Mesendoderm (in vitro differentiated cells): ENCODE data around the gene MYCBP.

Source experiments
- DNase-seq: peaks from one replicate; pipeline ENCODE4 v3.0.0; 2013
- H2AK5ac ChIP-seq: 2 replicates; pipeline ENCODE4 v1.6.1; 2013; ENCODE audit warnings: low read length, inconsistent platforms
- H2BK120ac ChIP-seq: 2 replicates; pipeline ENCODE4 v1.6.1; 2013; ENCODE audit warnings: low read depth, mild to moderate bottlenecking, low read length, moderate library complexity, mixed read lengths
- H2BK15ac ChIP-seq: replicated peaks from 2 replicates; pipeline ENCODE4 v1.6.1; 2013; ENCODE audit warnings: low read depth, mild to moderate bottlenecking, moderate library complexity
- H2BK5ac ChIP-seq: 2 replicates; pipeline ENCODE4 v1.6.1; 2013; ENCODE audit warnings: low read length, inconsistent platforms
- H3K18ac ChIP-seq: 2 replicates; pipeline ENCODE4 v1.6.1; 2013; ENCODE audit warnings: mild to moderate bottlenecking, low read length, mixed read lengths
- H3K23ac ChIP-seq: one replicate; pipeline ENCODE4 v1.6.1; 2013; ENCODE audit warnings: low read length
- H3K27ac ChIP-seq: 2 replicates; pipeline ENCODE4 v1.5.1; 2013; ENCODE audit warnings: low read depth, mild to moderate bottlenecking, inconsistent platforms, low read length, moderate library complexity
- H3K27me3 ChIP-seq: 2 replicates; pipeline ENCODE4 v1.6.1; 2013; ENCODE audit warnings: low read length, control low read depth, mild to moderate bottlenecking, inconsistent platforms; ENCODE audit not compliant: insufficient read depth, poor library complexity
- H3K36me3 ChIP-seq: 2 replicates; pipeline ENCODE4 v1.6.1; 2013; ENCODE audit warnings: low read length, inconsistent platforms; ENCODE audit not compliant: control insufficient read depth, insufficient read depth
- H3K4ac ChIP-seq: one replicate; pipeline ENCODE4 v1.6.1; 2013; ENCODE audit warnings: low read depth, mild to moderate bottlenecking, low read length, moderate library complexity
- H3K4me1 ChIP-seq: 2 replicates; pipeline ENCODE4 v1.6.1; 2013; ENCODE audit warnings: low read depth, low read length, inconsistent platforms; ENCODE audit not compliant: control insufficient read depth
- H3K4me2 ChIP-seq: 2 replicates; pipeline ENCODE4 v1.6.1; 2013; ENCODE audit warnings: low read length
- H3K4me3 ChIP-seq: 2 replicates; pipeline ENCODE4 v1.5.1; 2013; ENCODE audit warnings: mild to moderate bottlenecking, low read length
- H3K56ac ChIP-seq: one replicate; pipeline ENCODE4 v1.6.1; 2013; ENCODE audit warnings: low read length
- H3K79me1 ChIP-seq: 2 replicates; pipeline ENCODE4 v1.6.1; 2013; ENCODE audit warnings: low read length, inconsistent platforms
- H3K79me2 ChIP-seq: 2 replicates; pipeline ENCODE4 v1.6.1; 2013; ENCODE audit warnings: mild to moderate bottlenecking, low read length; ENCODE audit not compliant: control insufficient read depth, insufficient read depth
- H3K9ac ChIP-seq: 2 replicates; pipeline ENCODE4 v1.6.1; 2013; ENCODE audit warnings: low read length, inconsistent platforms
- H4K5ac ChIP-seq: one replicate; pipeline ENCODE4 v1.6.1; 2013; ENCODE audit warnings: low read length
- H4K8ac ChIP-seq: one replicate; pipeline ENCODE4 v1.6.1; 2013; ENCODE audit warnings: low read depth, mild to moderate bottlenecking, control low read depth, low read length, moderate library complexity
- WGBS: extraction: QIAGEN DNeasy Blood & Tissue Kit; methylation state at CpG from one replicate; pipeline ENCODE4 v1.1.7; 2013; ENCODE audit warnings: low lambda C conversion rate, missing lambda C conversion rate; ENCODE audit not compliant: insufficient coverage; ENCODE audit errors: extremely low coverage; 5-methylcytosine and 5-hydroxymethylcytosine counted together

The MYCBP gene

DNA sequence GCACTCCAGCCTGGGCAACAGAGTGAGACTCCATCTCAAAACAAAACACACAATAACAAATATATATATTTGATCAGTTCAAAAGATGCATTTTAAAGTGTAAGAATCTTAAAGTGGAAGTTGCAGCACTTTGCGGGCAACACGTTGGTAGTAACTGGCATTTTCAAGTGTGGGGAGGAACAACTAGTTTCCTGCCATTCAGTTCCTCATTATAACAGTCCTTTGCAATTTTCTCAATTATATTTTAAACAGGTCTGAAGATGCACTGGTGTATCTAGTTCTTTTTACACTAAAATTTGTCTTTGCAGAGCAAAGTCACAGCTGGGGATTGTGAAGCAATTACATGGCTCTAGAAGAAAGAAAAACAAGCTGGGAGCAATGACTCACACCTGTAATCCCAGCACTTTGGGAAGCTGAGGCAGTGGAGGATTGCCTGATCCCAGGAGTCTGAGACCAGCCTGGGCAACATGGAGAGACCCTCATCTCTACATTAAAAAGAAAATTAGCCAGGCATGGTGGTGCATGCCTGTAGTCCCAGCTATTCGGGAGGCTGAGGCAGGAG is 38.8 kb downstream of the MYCBP start:
- WGBS, result no CpG with 5 or more reads among the region's 3 CpGs
- H3K4ac ChIP-seq, result no peak overlapping the region
- DNase-seq, result no peak

DNA sequence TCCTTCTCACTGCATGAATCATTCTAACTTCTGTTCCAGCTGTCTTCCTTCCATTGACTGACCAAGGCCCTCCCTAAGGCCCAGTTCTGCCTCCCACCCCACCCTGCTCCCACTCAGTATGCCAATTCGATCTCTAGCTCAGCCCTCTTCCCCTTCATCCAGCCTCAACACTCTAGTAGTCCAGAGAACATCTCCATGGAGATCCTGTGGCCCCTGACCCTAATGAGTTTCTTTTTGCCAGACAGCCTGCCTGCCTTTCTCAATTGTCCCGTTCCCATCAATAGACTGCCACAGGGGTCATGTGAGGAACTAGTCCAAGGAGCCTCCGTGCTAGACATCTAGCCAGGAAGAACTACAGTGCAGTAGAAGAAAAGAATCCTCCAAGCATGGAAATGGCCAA is 40.0 kb downstream of the MYCBP start:
- Histone ChIP-seq H3K79me2 (no peaks in the 10 kb centered on the region), H3K4me2 (no peak overlapping the region), H3K9ac (no peak overlapping the region), H3K36me3 (no peaks in the 10 kb centered on the region), H3K23ac (no peak overlapping the region), H2AK5ac (no peak overlapping the region), H3K4ac (no peak overlapping the region), H3K56ac (no peak overlapping the region), H3K27me3 (no peaks in the 10 kb centered on the region), H3K4me3 (no peak overlapping the region), H2BK5ac (no peak overlapping the region), H2BK15ac (no peak overlapping the region), H4K8ac (no peak overlapping the region), H2BK120ac (no peak overlapping the region), H3K27ac (no peak overlapping the region), H4K5ac (no peak overlapping the region), H3K18ac (no peak overlapping the region), H3K79me1 (no peaks in the 10 kb centered on the region), H3K4me1 (no peaks in the 10 kb centered on the region)
- no peak for DNase-seq
- WGBS, result no CpG with 5 or more reads among the region's 3 CpGs

More for the DNA sequence above, 38.8 kb downstream of the MYCBP start:
- no peak overlapping the region for H2BK120ac ChIP-seq
- no peak overlapping the region for H2BK15ac ChIP-seq
- H3K23ac ChIP-seq, result no peak overlapping the region
- H2BK5ac ChIP-seq, result no peak overlapping the region
- H4K5ac ChIP-seq, result no peak overlapping the region
- no peak overlapping the region for H3K4me3 ChIP-seq
- H3K9ac ChIP-seq, result no peak overlapping the region
- no peak overlapping the region for H4K8ac ChIP-seq
- H3K36me3 ChIP-seq, result peaks cover 3% of the 10 kb centered on the region
- no peaks in the 10 kb centered on the region for H3K27me3 ChIP-seq
- H3K27ac ChIP-seq, result no peak overlapping the region
- H3K4me1 ChIP-seq, result no peaks in the 10 kb centered on the region
- no peak overlapping the region for H3K18ac ChIP-seq
- H3K56ac ChIP-seq, result no peak overlapping the region
- H3K79me1 ChIP-seq, result no peaks in the 10 kb centered on the region
- H3K79me2 ChIP-seq, result no peaks in the 10 kb centered on the region
- no peak overlapping the region for H3K4me2 ChIP-seq
- no peak overlapping the region for H2AK5ac ChIP-seq

DNA sequence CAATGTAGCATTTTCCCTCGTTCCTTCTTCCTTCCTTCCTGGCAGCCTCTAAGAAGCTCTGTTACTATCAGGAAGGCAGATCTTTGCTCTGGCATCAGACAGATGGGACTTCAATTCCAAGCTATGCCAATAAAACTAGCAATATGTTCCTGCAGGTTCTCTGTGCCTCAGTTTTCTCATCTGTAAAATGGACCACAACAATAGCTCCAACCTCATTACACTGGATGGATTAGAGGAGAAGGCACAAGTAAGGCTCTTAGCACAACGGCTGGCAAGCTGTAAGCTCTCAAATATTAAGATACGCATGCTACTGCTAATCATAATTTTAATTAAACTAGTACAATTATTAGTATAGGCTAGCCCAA is 40.8 kb downstream of the MYCBP start:
- H3K36me3 ChIP-seq, result no peaks in the 10 kb centered on the region
- H3K4me1 ChIP-seq, result no peaks in the 10 kb centered on the region
- H2BK120ac ChIP-seq, result no peak overlapping the region
- no peak overlapping the region for H4K5ac ChIP-seq
- H3K79me1 ChIP-seq, result no peaks in the 10 kb centered on the region
- H3K4me3 ChIP-seq, result no peak overlapping the region
- no peak overlapping the region for H3K23ac ChIP-seq
- H3K9ac ChIP-seq, result no peak overlapping the region
- H3K4me2 ChIP-seq, result no peak overlapping the region
- H3K79me2 ChIP-seq, result no peaks in the 10 kb centered on the region
- H3K27me3 ChIP-seq, result no peaks in the 10 kb centered on the region
- DNase-seq, result no peak
- no peak overlapping the region for H3K18ac ChIP-seq
- no CpG with 5 or more reads among the region's 3 CpGs for WGBS
- H2BK5ac ChIP-seq, result no peak overlapping the region
- no peak overlapping the region for H3K56ac ChIP-seq
- H2AK5ac ChIP-seq, result no peak overlapping the region
- H4K8ac ChIP-seq, result no peak overlapping the region
- no peak overlapping the region for H3K27ac ChIP-seq
- H3K4ac ChIP-seq, result no peak overlapping the region
- H2BK15ac ChIP-seq, result no peak overlapping the region

DNA sequence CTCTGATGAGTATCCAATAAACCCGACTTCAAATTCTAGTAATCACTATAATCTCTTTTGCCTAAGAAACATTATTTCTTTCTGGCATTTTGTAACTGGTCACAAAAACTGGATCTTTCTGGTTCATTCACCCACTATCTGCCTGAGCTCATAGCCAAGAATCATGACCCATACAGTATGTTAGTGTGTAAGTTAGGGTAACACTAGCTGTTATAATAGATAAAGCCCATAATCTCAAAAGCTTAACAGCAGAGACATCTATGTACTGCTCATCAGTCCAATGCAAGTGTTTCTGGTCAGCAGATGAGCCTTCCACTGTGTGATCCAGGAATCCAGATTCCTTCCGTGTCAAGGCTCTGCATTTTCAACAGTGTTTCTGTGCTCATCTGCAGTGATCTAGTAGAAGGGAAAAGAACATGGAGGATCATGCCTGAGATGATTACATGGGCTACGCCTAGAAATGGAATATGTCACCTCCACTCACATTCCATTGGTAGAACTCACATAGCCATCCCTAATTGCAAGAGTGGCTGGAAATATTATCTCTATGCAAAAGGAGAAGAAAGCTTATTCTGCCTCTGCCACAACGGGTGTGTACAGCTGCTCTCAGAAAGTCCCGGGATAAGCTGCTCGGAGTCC is 41.3 kb downstream of the MYCBP start:
- no peak overlapping the region for H2BK120ac ChIP-seq
- H3K4me3 ChIP-seq, result no peak overlapping the region
- H3K4ac ChIP-seq, result no peak overlapping the region
- no peak overlapping the region for H3K23ac ChIP-seq
- H2AK5ac ChIP-seq, result no peak overlapping the region
- no peak for DNase-seq
- H3K27me3 ChIP-seq, result no peaks in the 10 kb centered on the region
- no peak overlapping the region for H3K27ac ChIP-seq
- H3K18ac ChIP-seq, result no peak overlapping the region
- H4K8ac ChIP-seq, result no peak overlapping the region
- WGBS, result no CpG with 5 or more reads among the region's 6 CpGs
- H3K4me1 ChIP-seq, result no peaks in the 10 kb centered on the region
- no peak overlapping the region for H3K9ac ChIP-seq
- no peak overlapping the region for H2BK15ac ChIP-seq
- H2BK5ac ChIP-seq, result no peak overlapping the region
- no peaks in the 10 kb centered on the region for H3K79me2 ChIP-seq
- H3K36me3 ChIP-seq, result no peaks in the 10 kb centered on the region
- H3K79me1 ChIP-seq, result no peaks in the 10 kb centered on the region
- no peak overlapping the region for H3K4me2 ChIP-seq
- H3K56ac ChIP-seq, result no peak overlapping the region
- no peak overlapping the region for H4K5ac ChIP-seq

DNA sequence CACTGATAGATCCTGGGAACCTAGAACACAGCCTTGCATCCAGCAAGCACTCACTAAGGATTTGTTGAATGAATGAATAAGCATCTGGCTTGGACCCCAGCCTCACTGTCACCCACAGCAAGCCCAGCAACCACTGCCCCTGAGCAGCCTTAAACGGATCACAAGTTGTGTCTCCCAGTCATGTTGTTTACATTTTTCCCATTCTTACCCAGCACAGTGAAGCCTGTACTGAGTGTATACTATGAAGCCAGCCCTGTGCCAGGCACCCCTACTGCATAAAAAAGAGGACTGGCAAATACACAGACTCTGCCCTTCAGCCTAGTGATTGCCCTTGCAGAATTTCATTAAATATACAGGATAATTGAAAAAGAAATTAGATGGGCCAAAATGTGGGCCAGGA is 43.8 kb downstream of the MYCBP start:
- Histone ChIP-seq H3K4me2 (no peak overlapping the region), H3K4me1 (no peaks in the 10 kb centered on the region), H3K23ac (no peak overlapping the region), H3K79me2 (no peaks in the 10 kb centered on the region), H4K5ac (no peak overlapping the region), H2BK5ac (no peak overlapping the region), H3K27ac (no peak overlapping the region), H3K9ac (no peak overlapping the region), H3K56ac (no peak overlapping the region), H3K36me3 (no peaks in the 10 kb centered on the region), H2AK5ac (no peak overlapping the region), H3K27me3 (no peaks in the 10 kb centered on the region), H2BK15ac (no peak overlapping the region), H3K4me3 (no peak overlapping the region), H4K8ac (no peak overlapping the region), H3K79me1 (no peaks in the 10 kb centered on the region), H2BK120ac (no peak overlapping the region), H3K18ac (no peak overlapping the region), H3K4ac (no peak overlapping the region)
- no peak for DNase-seq
- no CpG with 5 or more reads among the region's 1 CpG for WGBS

DNA sequence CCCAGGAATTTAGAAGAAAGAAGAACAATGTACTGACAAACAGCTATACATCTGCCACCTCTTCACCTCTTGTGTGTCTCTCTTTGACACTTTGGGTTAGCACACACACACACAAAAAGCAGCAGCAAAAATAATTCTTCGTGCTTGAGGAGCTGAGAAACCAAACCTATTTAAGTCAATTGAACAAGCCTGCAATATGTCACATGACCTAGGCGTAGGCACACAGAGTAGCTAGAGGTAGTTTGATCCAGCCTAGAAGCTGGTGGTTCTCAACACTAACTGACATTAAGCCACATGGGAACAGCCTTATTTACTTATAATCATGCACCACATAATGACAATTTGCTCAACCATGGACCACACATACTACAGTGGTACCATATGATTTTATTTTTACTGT is 45.8 kb downstream of the MYCBP start:
- Histone ChIP-seq H3K4me3 (no peak overlapping the region), H2AK5ac (no peak overlapping the region), H4K5ac (no peak overlapping the region), H3K23ac (no peak overlapping the region), H4K8ac (no peak overlapping the region), H2BK15ac (no peak overlapping the region), H3K4me2 (no peak overlapping the region), H3K36me3 (no peaks in the 10 kb centered on the region), H2BK5ac (no peak overlapping the region), H3K27ac (no peak overlapping the region), H3K56ac (no peak overlapping the region), H3K79me1 (no peaks in the 10 kb centered on the region), H3K18ac (no peak overlapping the region), H2BK120ac (no peak overlapping the region), H3K4ac (no peak overlapping the region), H3K27me3 (no peaks in the 10 kb centered on the region), H3K9ac (no peak overlapping the region), H3K79me2 (no peaks in the 10 kb centered on the region), H3K4me1 (no peaks in the 10 kb centered on the region)
- no peak for DNase-seq
- WGBS, result no CpG with 5 or more reads among the region's 2 CpGs
